ENCODE measurements around the gene RPS16. TPM values are rescaled to one million over a fixed set of nuclear protein-coding genes. Genes with fewer than 3 reads are reported as not detected.

The RPS16 gene
- total and polyA plus RNA-seq, 9 of the 15 experiments (the other 6 are each of a cell fraction or from before 2014, with no cell fraction given), result 82.6 to 3,671 (median 2,204) TPM

DNA sequence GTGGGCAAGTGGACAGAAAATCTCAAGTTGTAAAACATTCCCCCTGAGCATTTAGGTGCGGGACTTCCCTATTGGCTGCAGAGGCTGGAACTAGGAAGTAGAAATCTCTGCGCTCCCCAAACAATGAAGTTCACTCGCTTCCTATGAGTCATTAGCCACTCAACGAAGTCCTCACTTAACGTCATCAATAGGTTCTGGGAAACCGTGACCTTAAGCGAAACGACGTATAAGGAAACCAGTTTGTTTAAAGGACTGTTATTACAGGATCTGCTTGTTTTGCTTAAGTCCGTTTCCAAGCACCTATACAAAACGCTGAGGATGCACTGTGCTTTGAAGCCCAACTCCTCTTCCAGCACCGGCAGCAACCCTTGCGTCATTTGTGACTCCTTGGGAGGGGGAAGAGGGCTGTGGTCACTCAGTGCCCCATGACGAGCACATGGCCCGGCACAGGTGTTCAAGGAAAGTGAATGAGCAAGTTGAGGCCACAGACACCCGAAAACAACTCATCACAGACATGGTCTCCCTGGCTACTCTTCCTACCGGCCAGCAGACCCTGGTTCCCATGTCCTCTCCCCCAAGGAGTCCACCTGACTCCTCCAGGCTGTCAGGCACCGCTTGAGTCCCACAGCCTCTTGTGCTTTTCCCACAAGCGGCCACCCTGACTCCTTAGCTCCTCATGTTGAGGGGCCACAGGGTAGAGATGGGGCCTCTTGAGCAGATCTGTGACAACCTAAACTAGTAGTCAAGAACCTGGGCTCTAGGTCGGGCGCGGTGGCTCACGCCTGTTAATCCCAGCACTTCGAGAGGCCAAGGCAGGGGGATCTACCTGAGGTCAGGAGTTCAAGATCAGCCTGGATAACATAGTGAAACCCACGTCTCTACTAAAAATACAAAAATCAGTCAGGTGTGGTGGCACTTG is 4.8 kb downstream of the RPS16 start (continued):
- TF ChIP-seq BRD9 (IDR thresholded peaks at IDR 0.05; ENCODE audit: low read depth, partially characterized antibody) (peak; percentile 21), HDGF (IDR thresholded peaks at IDR 0.05) (0 out of 2 replicates have a peak, but pooled peaks have one; percentile 47), ARID1B (IDR thresholded peaks at IDR 0.05) (peak; percentile 59), RAD51 (IDR thresholded peaks at IDR 0.05; ENCODE audit: borderline replicate concordance, low read depth) (peak; percentile 16; the same call in 1 of the 2 replicates), RBFOX2 (IDR thresholded peaks at IDR 0.05; ENCODE audit: low read depth, low read length) (peak; percentile 69; the same call in 1 of the 2 replicates), ELF1 (tag; IDR thresholded peaks at IDR 0.05) (peak; percentile 77), ZNF561 (CRISPR knock-in tag; conservative IDR thresholded peaks at IDR 0.05) (no peak), ZFP30 (CRISPR knock-in tag; IDR thresholded peaks at IDR 0.05; ENCODE audit: borderline replicate concordance) (no peak), CBX3 (IDR thresholded peaks at IDR 0.05; ENCODE audit: borderline replicate concordance in 1 of 2, low read length in 2 of 2) (peak in 1 of 2 experiments; percentile 83; a peak in 1 of 3 replicates), HNRNPH1 (optimal IDR thresholded peaks at IDR 0.05; ENCODE audit: low read depth, low read length) (no peak), HES1 (IDR thresholded peaks at IDR 0.05; ENCODE audit: low read depth) (0 out of 2 replicates have a peak, but pooled peaks have one; percentile 10), GTF3C2 (IDR thresholded peaks at IDR 0.05; ENCODE audit: borderline replicate concordance, extremely low read depth, insufficient read length) (no peak), ELF2 (CRISPR knock-in tag; IDR thresholded peaks at IDR 0.05) (0 out of 2 replicates have a peak, but pooled peaks have one; percentile 29), ZNF3 (CRISPR knock-in tag; IDR thresholded peaks at IDR 0.05) (no peak), PHF21A (IDR thresholded peaks at IDR 0.05; ENCODE audit: borderline replicate concordance, low read depth) (peak; percentile 92), TOE1 (IDR thresholded peaks at IDR 0.05; ENCODE audit: borderline replicate concordance) (peak; percentile 47; the same call in 1 of the 2 replicates), TOE1 (CRISPR knock-in tag; IDR thresholded peaks at IDR 0.05; ENCODE audit: borderline replicate concordance, low read depth) (no peak), ZNF589 (CRISPR knock-in tag; IDR thresholded peaks at IDR 0.05; ENCODE audit: low read depth) (peak; percentile 49; the same call in 1 of the 2 replicates), RBM14 (IDR thresholded peaks at IDR 0.05; ENCODE audit: borderline replicate concordance, insufficient read depth, low read depth, low read length) (no peak)
- TF ChIP-seq, protein P1, sequence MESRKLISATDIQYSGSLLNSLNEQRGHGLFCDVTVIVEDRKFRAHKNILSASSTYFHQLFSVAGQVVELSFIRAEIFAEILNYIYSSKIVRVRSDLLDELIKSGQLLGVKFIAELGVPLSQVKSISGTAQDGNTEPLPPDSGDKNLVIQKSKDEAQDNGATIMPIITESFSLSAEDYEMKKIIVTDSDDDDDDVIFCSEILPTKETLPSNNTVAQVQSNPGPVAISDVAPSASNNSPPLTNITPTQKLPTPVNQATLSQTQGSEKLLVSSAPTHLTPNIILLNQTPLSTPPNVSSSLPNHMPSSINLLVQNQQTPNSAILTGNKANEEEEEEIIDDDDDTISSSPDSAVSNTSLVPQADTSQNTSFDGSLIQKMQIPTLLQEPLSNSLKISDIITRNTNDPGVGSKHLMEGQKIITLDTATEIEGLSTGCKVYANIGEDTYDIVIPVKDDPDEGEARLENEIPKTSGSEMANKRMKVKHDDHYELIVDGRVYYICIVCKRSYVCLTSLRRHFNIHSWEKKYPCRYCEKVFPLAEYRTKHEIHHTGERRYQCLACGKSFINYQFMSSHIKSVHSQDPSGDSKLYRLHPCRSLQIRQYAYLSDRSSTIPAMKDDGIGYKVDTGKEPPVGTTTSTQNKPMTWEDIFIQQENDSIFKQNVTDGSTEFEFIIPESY (CRISPR knock-in tag; IDR thresholded peaks at IDR 0.05), result peak; percentile 19; the same call in 1 of the 2 replicates

Measured in K562 (cell line).